Amniotic stem cell (primary cell): ENCODE measurements around the gene AOPEP.

Experiments
- DNase-seq: peaks from one replicate; lab custom pipeline; 2025; lab: John Stamatoyannopoulos, UW

The AOPEP gene

DNA sequence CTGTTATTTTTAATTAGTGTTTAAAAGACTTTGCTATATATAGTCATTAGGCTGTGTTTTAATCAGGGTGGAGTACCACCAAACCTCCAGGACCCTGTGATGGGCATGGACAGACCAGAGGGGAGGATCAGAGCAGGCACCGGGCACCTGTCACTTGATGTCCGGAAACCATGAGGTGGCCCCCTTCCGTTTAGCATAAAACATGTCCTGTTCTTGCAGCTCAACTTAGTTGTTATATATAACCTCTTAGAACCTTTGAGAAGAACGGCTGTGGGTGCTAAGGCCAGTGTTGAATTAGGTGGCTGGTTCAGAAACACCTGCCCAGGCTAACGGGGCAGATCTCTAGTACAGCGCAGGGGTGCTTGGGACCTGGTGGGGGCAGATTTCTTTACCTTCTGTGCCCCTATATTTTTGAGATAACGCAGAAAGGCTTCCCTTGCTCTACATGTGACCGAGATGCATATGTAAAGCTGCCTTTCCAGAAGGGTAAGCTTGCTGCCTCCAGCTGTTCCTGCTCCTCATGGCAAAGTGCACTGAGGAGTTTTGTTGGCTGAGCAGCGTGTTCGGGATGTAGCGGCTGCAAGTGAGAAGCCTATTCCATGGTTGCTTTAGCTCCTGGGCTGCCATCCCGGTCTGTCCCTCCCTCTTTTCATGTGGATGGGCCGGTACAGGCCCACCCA lies 335.6 kb downstream of the AOPEP start:
- DNase-seq, result no peak

DNA sequence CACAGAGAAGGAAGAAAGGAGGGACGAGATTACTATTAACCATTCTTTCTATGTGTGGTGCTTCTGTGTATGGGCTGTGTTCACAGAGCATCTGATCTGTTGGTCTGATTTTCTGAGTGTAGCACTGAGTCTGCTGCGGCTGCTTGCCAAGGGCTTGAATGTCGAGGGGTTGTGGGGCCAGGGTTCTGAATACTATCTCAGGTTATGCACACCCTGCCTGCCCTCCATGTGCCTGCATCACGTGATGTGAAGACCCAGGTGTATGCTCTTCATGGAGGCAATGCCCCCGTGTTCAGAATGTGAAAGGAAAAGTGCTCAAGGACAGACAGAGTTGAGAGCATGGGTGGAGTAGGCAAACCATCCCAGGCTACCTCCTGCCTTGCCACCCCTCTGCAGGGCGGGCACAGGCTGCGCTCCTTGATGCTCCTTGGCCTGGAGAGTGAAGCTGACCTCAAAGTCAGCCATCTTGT lies 336.1 kb downstream of the AOPEP start:
- no peak for DNase-seq

DNA sequence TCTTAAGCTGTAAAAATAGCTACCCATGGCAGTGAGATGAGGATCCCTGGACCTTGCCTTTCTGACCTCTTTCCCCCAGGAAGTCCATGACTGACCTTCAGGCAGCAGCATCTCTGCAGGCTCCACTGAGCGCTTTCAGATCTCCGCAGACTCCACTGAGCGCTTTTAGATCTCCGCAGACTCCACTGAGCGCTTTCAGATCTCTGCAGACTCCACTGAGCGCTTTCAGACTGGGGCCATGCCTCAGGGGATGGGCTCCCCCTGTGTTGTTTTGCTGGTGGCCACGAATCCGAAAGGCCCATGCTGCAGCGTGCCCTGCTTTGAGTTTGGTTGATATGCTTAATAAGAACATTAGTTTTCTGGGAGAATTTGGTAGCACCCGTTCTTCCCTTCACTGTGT lies 336.8 kb downstream of the AOPEP start:
- DNase-seq, result no peak

DNA sequence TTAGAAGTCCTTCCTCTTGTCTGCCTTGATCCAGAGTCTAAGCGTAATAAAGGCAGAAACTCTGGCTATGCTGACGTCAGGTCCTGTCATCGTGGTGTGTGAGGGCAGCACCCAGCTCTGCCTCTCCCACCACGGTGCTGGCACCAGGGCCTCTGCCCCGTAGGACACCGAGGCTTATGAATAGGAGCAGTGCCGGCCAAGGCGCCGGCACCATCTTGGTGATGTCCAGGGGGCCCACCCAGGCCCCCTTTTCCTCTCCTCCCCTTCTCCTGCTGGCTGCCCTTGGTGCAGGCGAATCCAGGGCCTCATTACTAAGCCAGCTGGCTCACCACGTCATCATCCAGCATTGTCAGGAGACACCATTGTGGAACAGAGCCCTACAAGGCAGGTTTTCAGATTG lies 338.7 kb downstream of the AOPEP start:
- no peak for DNase-seq

DNA sequence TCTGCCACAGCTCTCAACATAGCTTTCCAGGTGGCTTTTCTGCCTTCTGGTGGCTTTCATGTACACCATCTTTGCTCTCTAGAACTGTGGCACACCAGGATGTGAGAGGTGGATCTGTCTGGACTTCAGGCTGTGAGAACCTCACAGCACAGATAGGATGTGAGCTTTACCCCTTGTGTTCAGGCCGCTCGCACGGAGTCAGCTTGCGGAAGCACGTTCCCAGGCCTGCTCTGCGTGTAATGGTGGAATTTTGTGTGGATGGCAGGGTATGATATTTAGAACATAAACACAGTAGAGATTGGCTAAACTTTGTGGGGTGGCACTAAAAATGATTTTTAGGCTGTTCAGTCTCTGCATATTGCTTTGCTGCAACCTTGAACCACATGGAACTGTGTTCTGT lies 340.6 kb downstream of the AOPEP start:
- DNase-seq, result no peak

DNA sequence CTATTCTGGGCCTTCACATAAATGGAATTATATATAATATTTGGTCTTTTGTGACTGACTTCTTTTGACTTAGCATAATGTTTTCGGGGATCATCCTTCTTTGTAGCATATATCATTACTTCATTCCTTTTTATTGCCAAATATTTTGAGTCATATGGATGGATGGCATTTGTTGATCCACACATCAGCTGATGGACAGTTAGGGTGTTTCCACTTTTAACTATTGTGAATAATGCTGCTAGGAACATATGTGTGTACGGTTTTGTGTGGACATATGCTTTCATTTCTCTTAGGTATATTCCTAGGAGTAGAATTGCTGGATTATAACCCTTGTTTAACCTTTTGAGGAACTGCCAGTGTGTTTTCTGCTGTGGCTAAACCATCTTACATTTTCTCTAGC lies 341.4 kb downstream of the AOPEP start:
- no peak for DNase-seq

DNA sequence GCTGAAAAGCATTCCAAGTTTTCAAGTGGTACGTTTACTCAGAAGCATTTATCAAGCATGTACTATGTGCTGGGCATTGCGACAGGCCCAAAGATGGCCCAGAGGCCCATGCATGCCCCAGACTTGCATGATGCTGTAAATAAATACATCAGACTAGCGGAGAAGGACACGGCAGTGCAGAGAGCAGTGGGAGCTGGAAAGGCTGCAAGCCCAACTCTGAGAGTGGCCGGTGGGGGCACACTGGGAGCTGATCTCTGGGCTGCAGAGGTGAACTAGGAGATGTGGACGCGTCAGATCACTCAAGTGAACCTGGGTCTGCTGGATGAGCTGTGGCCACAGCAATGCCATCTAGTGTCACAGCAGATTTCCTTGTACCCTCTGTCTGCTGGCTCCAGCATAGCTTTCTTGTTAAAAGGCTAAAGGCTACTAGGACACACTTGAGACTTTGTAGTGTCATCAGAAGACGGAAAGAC lies 344.1 kb downstream of the AOPEP start:
- DNase-seq, result no peak

DNA sequence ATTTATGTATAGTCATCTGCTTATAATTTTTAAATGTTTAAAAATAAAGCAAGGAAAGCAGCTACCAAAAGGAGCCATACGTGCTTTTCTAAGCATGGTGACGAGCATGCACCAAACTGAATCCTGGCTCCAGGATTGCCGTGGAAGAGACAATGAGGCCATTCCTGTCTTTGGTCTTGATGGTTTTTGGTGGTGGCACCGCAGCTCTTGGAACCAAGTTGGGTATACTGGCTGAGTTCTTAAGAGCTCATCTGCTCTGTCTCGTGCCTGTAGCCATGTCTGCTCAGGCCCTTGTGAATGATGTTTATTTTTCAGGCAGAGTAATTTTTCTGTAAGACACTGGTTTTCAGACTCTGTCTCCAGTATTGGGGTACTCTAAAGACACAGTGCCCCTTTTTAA lies 345.0 kb downstream of the AOPEP start:
- DNase-seq, result no peak

DNA sequence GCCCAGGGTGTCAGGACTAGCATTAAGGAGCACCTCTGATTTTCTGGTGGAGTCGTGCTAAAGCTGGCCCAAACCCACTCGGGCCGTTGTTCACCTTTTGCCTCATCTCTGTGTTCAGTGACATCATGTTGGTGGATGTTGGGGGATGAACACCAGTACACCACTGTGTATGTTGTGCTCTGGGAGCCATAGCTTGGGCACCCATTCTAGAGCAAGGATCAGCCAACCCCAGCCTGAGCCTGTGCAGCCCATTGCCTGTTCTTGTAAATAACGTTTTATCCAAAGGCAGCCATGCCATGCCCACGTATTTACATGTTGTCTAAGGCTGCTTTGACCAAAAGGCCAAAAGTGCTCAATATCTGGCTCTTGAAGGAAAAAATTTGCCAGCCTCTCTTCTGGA lies 345.4 kb downstream of the AOPEP start:
- no peak for DNase-seq

DNA sequence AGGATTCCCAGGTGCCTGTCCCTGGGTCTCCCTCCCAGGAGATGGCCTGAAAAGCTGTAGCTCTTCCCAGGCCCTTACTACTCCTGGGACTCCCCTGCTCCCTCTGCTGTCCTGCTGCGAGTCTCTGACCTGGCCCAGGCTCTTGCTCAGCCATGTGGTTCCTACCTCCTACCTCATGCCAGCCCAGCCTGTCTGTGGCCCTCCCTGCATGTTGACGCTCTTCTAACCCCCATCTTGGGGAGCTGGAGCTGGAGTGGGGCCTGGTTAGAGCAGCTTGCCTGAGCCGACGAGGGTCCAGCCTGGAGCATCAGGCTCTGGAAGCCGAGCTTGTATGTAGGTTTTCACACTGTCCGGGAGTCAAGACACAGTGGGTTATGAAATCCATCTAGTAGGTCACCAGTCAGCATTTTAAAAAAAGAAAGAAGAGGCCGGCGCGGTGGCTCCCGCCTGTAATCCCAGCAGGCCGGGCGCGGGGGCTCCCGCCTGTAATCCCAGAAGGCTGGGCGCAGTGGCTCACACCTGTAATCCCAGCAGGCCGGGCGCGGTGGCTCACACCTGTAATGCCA lies 346.6 kb downstream of the AOPEP start:
- no peak for DNase-seq

DNA sequence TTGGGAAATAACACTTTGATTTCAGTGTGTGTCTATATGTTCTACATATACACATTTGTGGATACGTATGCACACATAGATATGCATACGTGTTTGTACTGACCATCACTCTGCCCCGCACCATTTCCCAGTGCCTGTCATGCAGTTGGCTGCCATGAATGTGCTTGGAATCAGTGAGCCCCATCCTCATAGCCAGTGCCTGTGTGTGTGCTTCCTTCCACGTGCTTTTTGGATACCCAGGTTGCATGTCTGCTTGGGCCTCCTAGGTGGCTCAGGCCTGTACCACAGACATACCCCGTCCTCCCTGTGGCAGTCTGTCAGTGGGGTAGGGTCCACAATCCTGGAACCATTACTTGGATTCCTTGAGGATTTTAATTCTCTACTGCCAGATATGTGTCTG lies 347.4 kb downstream of the AOPEP start:
- DNase-seq, result no peak

DNA sequence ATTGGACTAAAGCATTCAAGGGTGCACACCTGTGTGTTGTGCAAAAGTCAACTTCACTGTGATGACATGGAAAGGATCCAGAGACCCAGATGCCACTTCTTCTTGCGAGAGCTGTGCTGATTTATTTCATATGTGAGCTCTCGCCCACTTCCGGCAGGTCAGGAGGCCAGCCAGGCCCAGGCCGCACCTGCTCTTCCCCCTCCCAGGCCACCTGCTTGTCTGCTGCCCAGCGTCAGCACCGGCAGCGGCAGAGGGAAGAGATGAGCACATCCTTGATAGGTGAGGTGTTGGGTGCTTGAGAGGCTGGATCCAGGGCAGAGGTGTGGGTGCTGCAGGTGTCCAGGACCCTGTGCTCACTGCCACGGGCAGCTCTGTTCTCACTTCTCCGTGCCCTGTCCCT lies 348.1 kb downstream of the AOPEP start:
- no peak for DNase-seq

DNA sequence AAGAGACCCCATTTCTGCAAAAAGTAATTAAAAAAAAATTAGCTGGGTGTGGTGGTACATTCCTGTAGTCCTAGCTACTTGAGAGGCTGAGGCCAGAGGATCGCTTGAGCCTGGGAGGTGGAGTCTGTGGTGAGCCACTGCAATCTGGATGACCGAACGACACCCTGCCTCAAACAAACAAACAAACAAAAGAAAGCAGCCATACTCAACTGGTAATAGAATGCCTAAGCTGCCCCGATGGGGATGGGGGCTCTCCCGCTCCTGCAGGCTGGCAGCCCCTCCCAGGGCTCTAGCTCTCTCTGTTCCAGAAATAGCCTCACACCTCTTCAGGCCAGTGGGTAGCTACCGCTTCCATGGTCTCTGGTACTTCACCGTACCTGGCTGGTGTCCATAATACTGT lies 349.2 kb downstream of the AOPEP start:
- DNase-seq, result no peak

DNA sequence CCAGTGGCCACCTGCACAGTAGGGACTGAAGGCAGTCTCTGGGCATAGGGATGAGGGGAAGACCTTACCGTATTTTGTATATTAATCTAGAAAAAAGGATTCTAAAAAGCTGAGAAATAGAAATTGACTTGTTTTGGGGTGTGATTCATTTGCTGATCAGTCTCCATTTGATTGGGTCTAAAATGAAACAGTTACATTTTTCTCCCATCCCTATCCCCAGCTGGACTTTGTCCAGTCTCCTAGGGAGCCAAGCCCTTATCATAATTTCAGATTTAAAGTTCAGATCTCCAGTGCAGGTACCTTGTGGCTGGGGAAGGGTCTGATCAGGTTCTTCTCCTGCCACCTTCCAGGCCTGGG lies 350.2 kb downstream of the AOPEP start:
- DNase-seq, result no peak

DNA sequence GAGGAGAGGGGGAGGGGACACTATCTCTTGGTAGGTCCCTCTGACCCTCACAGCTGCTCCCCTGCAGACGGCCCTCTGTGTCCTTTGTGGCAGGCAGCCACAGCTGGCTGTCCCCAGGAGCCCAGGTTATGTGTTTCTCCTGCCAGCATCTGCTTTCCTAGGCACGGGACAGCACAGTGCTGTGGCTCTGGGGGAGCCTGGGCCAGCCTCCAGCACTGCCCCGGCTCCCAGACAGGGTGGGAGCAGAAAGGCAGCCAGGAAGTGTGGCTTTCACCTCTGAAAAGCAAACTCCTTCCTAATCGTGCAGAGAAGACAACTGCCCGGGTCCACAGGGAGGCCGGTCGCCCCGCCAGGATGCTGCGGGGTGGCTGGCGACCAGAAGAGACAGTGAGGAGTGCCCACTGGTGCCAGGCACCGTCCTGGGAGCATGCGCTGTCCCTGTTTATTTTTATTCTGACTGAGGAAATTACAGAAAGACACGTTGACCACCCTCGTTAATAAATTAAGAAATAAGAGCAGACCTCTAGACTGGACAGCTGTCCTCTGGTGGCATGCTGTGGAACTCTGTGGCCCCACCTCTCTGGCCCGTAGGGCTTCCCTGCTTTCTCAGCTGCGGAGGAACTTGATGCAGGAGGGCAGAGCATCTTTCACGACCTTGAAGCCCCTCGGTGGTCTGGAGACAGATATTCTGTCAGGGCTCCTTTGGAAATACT lies 350.7 kb downstream of the AOPEP start:
- no peak for DNase-seq

DNA sequence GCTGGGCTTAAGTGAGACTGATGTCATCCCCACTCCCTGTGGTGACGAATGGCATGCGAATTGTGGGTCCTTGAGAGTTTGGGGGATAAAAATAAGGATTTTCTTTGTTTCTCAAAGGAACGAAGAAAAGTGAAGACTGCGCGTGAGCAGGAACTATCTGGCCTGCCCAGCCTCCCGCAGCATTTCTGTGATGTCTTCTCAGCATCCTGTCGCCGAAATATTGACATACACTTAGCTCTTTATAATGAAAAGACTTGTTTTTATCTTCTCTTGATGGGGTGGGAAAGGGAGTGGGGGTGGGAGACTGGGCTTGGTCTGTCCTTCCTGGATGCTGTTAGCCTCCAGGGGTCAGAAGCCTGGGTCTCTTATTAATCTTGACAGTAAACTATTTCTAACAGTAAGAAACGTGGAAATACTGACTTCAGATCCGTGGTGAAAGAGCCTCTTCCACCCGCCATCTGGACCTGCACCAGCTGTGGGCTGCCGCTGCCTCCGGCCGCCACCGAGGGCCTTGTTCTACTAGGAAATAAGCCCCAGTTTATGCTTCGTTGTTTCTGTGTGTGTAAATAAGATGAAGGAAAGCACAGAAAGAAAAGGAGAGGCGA lies 351.4 kb downstream of the AOPEP start:
- DNase-seq, result no peak

DNA sequence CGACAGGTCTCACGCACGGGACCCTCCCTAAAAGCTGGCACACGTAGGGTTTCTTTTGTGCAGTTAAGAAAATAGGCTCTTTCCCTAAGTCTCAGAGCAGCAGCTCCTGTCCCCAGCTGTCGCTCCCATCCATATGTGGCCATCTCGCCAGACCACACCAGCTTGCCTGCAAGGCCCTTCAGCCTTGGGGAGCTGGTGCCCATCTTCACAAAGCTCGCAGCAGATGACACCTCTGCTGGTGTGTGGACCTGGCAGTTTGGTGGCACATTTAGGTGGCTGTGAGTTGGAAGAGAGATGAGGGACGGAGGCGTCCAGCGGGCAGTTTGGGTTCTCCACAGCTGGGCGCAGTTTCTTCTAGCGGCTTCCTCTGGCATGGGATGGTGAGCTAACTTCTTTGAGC lies 352.0 kb downstream of the AOPEP start:
- no peak for DNase-seq

DNA sequence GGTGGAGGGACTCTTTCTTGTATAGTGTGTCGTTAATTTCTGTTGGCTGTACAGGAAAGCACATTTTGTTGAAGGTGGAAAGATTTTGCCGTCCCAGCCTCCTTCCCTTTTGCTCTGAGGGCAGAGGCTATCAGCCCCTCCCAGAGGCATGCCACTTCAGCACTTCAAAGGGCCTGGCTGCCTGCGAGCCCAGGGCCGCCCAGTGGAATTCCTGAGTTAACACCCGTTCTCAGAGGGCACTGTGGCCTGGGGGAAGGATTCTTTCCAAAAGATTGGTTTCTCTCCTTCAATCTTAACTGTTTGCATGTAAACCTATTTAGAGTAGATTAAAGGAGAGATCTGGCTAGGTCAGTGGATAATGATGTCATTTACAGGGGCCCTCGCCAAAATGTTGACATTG lies 352.4 kb downstream of the AOPEP start:
- DNase-seq, result no peak

DNA sequence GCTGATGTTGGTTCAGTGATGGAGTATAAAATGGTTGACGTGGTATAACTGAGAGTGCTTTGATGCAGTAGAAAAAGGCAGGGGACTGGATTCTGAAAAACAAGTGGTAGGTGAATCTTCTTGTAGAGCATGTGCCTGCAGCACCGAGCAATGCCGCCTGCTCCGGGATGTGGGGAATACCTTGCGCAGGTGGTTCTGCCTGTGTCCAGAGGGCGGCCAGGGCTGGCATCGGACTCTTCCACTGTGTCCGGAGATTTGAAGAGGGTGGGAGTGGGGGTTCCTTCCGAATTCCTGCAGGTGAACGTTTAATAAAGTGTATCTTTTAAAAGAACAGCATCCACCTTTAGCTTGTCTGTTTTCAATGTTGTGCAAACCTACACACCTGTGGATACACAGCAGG lies 353.0 kb downstream of the AOPEP start:
- DNase-seq, result no peak

DNA sequence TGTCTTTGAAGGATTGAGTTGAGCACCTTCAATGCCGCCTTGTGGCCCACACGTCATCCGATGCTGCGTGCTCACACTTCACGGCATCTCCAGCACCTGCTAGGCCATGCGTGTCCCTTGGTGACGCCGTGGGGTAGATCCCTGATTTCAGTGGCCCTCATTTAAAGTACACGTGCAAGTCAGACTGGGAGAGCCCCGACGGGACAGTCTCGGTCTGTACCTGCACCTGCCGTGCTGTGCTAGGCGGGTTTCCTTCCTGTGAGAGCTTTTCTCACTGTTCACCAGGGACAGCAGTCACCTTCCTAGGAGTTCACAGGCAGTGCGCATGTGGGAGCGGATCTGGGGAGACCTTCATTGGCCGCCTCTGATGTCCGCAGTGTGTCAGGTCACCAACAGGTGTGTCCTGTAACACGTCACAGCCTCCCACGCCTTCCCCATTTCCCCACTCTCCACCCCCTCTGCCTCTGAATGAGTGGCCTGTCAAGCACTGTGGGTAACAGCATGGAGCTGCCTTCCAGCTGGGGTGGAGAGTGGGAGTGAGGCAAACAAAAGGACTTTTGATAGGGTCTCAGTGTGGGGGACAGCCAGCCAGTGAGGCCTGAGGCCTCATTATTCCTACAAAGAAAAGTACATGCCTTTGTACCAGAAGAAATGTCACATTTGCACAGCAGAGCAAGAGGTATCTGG lies 354.6 kb downstream of the AOPEP start:
- DNase-seq, result no peak

DNA sequence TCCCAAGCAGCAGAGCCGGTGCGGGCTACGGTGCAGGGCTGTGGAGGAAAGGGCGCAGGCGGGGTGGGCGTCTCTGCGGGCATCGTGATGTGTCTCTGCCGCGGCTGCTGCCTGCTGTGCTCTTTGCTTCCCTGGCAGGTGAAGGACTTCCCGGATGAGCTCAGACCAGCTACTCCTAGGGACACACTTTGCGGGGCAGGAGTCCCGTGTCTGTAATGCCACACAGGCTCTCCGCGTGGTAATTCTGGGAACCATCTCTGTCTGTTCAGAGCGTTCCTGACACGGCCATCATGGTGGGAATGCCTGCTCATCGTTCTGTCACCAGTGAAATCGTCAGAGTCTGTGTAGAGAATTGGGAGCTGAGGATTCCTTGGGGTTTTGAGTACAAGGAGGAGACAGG lies 355.5 kb downstream of the AOPEP start:
- no peak for DNase-seq

DNA sequence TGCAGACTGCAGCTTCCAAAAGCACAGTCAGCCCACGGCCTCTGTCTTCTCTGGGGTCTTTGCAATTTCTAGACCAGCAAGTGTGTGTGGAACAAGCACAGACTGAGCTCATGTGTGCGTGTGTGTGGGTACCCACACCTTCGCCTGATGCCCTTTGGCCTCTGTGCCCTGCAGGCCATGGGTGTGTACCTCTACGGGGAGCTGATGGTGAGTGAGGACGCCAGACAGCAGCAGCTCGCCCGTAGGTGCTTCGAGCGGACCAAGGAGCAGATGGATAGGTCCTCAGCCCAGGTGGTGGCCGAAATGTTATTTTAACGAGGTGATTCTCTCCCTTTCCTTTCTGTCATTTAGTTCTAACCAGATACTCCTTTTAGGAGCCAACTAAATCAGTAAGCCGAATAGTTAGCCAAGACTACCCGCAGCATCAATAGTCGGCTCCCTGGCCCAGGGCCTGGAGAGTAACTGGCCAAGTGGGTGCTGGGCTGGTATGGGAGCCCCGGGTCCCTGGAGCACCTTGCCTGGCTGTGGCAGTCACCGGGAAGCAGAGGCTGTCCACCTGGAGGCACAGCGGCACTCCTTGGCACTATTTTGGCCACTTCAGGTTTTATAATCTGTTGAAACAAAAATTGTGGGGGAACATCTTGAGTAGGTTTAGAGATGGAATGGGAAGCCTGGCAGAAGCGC lies 356.0 kb downstream of the AOPEP start:
- DNase-seq, result no peak
